PC-3 (cell line): ENCODE data around the gene RAB4B. TPM values are rescaled to one million over a fixed set of nuclear protein-coding genes. Genes with fewer than 3 reads are reported as not detected.
"Not testable (repeated sequence)": the region's sequence is repeated elsewhere in the genome, so short reads cannot be mapped to it uniquely, and the experiment has no call there.

Experiments
- ATAC-seq: fragments of 200-7000 bp; cut with Tn5 transposase; 2 replicates; pipeline ENCODE4 v1.9.1; 2020; ENCODE audit warnings: mild to moderate bottlenecking, moderate library complexity
- BruUV-seq: library from RNA; stranded (reverse); fragments of 400-500 nt; replicated peaks from 2 replicates; lab custom pipeline; 2021; lab: Mats Ljungman, UMichigan
- CTCF ChIA-PET: fragments of 300-600 bp; sonication (Branson Sonifier 250); formaldehyde crosslinking; loops from one replicate; lab custom pipeline; 2022; ENCODE audit warnings: antibody characterized with exemption; lab: Charles Lee
- POLR2A ChIA-PET: fragments of 300-600 bp; sonication (Branson Sonifier 250); formaldehyde crosslinking; loops from one replicate; lab custom pipeline; 2022; ENCODE audit warnings: antibody characterized with exemption; ENCODE audit not compliant: unreplicated experiment; lab: Charles Lee
- DNase-seq: peaks from one replicate; pipeline ENCODE4 v3.0.0-alpha.2; 2015
- H2AFZ ChIP-seq: fragments of 300-600 bp; sonication (generic); 2 replicates; pipeline ENCODE4 v1.6.0; 2016; ENCODE audit warnings: antibody characterized with exemption, low read length
- H3F3A ChIP-seq: fragments of 300-600 bp; sonication (generic); one replicate; pipeline ENCODE4 v1.6.0; 2017; ENCODE audit warnings: antibody characterized with exemption, low read length, control low read depth, mild to moderate bottlenecking; ENCODE audit not compliant: unreplicated experiment
- H3K27ac ChIP-seq: fragments of 300-600 bp; sonication (generic); 2 replicates; pipeline ENCODE4 v1.5.1; 2016; ENCODE audit warnings: mild to moderate bottlenecking, low read length
- H3K27me3 ChIP-seq: fragments of 300-600 bp; sonication (generic); 2 replicates; pipeline ENCODE4 v1.6.1; 2016; ENCODE audit warnings: low read length, mixed read lengths
- H3K36me3 ChIP-seq: fragments of 300-600 bp; sonication (generic); 2 replicates; pipeline ENCODE4 v1.6.1; 2016; ENCODE audit warnings: low read depth, mixed run types, low read length, mixed read lengths
- H3K4me1 ChIP-seq: fragments of 300-600 bp; sonication (generic); 2 replicates; pipeline ENCODE4 v1.5.1; 2016; ENCODE audit warnings: low read length; ENCODE audit not compliant: insufficient read depth
- H3K4me2 ChIP-seq: fragments of 300-600 bp; sonication (generic); 2 replicates; pipeline ENCODE4 v1.6.0; 2016; ENCODE audit warnings: low read length
- H3K4me3 ChIP-seq: fragments of 300-600 bp; sonication (generic); 2 replicates; pipeline ENCODE4 v1.5.1; 2016; ENCODE audit warnings: mild to moderate bottlenecking, low read length, mixed read lengths
- H3K79me2 ChIP-seq: fragments of 300-600 bp; sonication (generic); 2 replicates; pipeline ENCODE4 v1.6.1; 2017; ENCODE audit warnings: low read length, mixed read lengths
- H3K9ac ChIP-seq: fragments of 300-600 bp; sonication (generic); 2 replicates; pipeline ENCODE4 v1.6.0; 2016; ENCODE audit warnings: mild to moderate bottlenecking, low read length
- H3K9me2 ChIP-seq: fragments of 300-600 bp; sonication (generic); replicated peaks from 2 replicates; pipeline ENCODE4 v1.6.1; 2016; ENCODE audit warnings: mixed run types, low read length, mixed read lengths
- H3K9me3 ChIP-seq: fragments of 300-600 bp; sonication (generic); 2 replicates; pipeline ENCODE4 v1.6.1; 2016; ENCODE audit warnings: low read length, mixed read lengths
- H4K20me1 ChIP-seq: fragments of 300-600 bp; sonication (generic); 2 replicates; pipeline ENCODE4 v1.6.1; 2016; ENCODE audit warnings: low read length, mixed read lengths
- CTCF ChIP-seq: fragments of 300-600 bp; sonication (generic); conservative IDR thresholded peaks from 2 replicates; pipeline ENCODE4 v1.5.1; 2017; ENCODE audit warnings: antibody characterized with exemption, low read depth, mild to moderate bottlenecking, low read length
- EZH2 ChIP-seq: fragments of 300-600 bp; sonication (generic); IDR thresholded peaks from one replicate; pipeline ENCODE4 v1.6.1; 2017; ENCODE audit warnings: antibody characterized with exemption, mild to moderate bottlenecking, low read length; ENCODE audit not compliant: unreplicated experiment
- EZH2phosphoT487 ChIP-seq: fragments of 300-600 bp; sonication (generic); IDR thresholded peaks from 2 replicates; pipeline ENCODE4 v1.6.1; 2018; ENCODE audit warnings: mild to moderate bottlenecking, antibody characterized with exemption, low read length, borderline replicate concordance
- intact Hi-C: fragments of 100-400 bp; cut with micrococcal nuclease; formaldehyde crosslinking; loops from 2 replicates; pipeline ENCODE4 v1.9.0; 2023
- total RNA-seq: library from RNA; depleted of rRNA; stranded (reverse); fragments of >200 nt; gene quantifications from 2 replicates; pipeline ENCODE4 v1.2.3, GENCODE V29; 2014

RAB4B gene
- total RNA-seq, 1 experiment from 2014 or later = 7.4 TPM

GRCh38 chr19:40825460-40826095 lies 47.5 kb downstream of the RAB4B start:
- POLR2A ChIA-PET, H3K4me3 ChIP-seq, BruUV-seq, H3K27me3 ChIP-seq, H3K36me3 ChIP-seq, H3K4me1 ChIP-seq, H4K20me1 ChIP-seq, H3K27ac ChIP-seq, CTCF ChIA-PET, H3K9me3 ChIP-seq, H3F3A ChIP-seq, H3K4me2 ChIP-seq, DNase-seq, intact Hi-C loops, H3K9me2 ChIP-seq, H3K79me2 ChIP-seq, H3K9ac ChIP-seq, ATAC-seq, H2AFZ ChIP-seq: not testable (repeated sequence)

GRCh38 chr19:40826312-40826698 lies 48.3 kb downstream of the RAB4B start:
- H3K36me3 ChIP-seq, H3K9me2 ChIP-seq, ATAC-seq, BruUV-seq, H3K4me1 ChIP-seq, H3K4me3 ChIP-seq, POLR2A ChIA-PET, H4K20me1 ChIP-seq, H3K4me2 ChIP-seq, H3K27me3 ChIP-seq, H3K27ac ChIP-seq, H2AFZ ChIP-seq, CTCF ChIA-PET, intact Hi-C loops, H3K9ac ChIP-seq, DNase-seq, H3F3A ChIP-seq, H3K79me2 ChIP-seq, H3K9me3 ChIP-seq: not testable (repeated sequence)

DNA sequence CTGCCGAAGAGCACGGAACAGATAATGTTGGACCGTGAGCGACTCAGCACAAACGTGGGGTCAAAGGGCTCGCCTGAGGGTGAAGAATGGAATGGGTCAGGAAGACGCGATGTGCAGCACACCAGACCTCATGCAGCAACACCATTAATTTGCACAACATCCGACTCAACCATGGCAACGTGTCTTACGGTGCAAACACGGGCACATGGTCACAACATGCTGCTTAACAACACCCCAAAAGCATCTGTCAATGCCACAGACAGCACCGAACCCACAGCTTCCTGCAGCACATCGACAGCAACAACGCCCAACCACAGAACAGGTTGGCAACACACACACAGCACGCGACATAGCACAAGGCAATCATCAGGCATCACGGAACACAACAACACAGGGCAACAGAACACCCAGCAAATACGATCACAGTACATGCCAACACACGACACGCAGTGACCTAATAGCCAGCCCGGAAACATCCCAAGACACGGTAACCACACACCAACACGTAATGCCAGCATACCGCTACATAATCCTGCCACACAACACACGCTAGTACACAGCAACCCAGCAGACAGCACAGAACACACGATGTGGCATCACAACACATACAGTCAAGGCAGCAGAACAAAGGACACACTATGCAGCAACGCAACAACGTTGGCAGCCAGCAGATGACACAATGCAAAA lies 48.8 kb downstream of the RAB4B start:
- H3K9me3 ChIP-seq, H3K79me2 ChIP-seq, intact Hi-C loops, DNase-seq, ATAC-seq, H3K36me3 ChIP-seq, H3K27ac ChIP-seq, H3K27me3 ChIP-seq, CTCF ChIA-PET, H3K4me1 ChIP-seq, H3K4me3 ChIP-seq, H3K9me2 ChIP-seq, H2AFZ ChIP-seq, H3F3A ChIP-seq, H4K20me1 ChIP-seq, H3K9ac ChIP-seq, POLR2A ChIA-PET, H3K4me2 ChIP-seq, BruUV-seq: not testable (repeated sequence)

DNA sequence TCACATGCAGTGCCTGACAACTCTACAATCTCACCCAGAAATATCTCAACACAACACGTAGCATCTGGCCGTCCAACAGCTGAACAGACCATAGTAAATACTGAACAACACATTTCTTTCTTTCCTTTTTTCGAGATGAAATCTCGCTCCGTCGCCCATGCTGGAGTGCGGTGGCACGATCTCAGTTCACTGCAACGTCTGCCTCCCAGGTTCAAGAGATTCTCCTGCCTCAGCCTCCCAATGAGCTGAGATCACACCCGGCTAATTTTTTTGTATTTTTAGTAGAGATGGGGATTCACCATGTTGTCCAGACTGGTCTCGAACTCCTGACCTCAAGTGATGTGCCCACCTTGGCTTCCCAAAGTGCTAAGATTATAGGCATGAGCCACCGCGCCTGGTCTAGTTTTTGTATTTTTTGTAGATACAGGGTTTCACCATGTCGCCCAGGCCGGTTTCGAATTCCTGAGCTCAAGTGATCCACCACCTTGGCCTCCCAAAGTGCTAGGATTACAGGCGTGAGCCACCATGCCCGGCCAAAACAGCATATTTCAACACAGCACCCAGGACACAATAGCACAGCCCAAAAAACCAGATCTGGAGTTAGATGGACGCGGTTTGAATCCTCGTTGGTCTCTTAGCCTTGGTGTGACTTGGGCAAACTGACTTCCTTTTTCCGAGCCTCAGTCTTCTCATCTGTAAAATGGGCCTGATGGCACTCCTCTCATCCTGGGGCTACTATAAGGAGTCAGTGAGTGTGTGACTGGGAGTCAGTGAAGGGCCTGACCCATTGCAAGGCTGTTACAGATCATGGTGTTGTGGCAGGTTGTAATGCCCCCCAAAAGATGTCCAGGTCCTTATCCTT lies 49.6 kb downstream of the RAB4B start:
- no peak for DNase-seq
- H3K27me3 ChIP-seq = no peaks in the 10 kb centered on the region
- H3K9me2 ChIP-seq = no peaks in the 10 kb centered on the region
- peaks cover 7% of the 10 kb centered on the region for H3K4me1 ChIP-seq
- ChIA-PET POLR2A (no interaction called here), CTCF (no interaction called here)
- intact Hi-C loops = no loop called here
- TF ChIP-seq EZH2 = no peak
- TF ChIP-seq CTCF = no peak
- TF ChIP-seq EZH2phosphoT487 = no peak
- no peak overlapping the region for H3K4me3 ChIP-seq
- no peak overlapping the region for H3K9ac ChIP-seq
- H3K27ac ChIP-seq = no peak overlapping the region
- H4K20me1 ChIP-seq = no peaks in the 10 kb centered on the region
- H3F3A ChIP-seq = no peaks in the 10 kb centered on the region
- BruUV-seq = no TSS peak
- no peaks in the 10 kb centered on the region for H3K9me3 ChIP-seq
- no peak for ATAC-seq
- no peaks in the 10 kb centered on the region for H3K79me2 ChIP-seq
- no peak overlapping the region for H3K4me2 ChIP-seq
- H3K36me3 ChIP-seq = no peaks in the 10 kb centered on the region
- H2AFZ ChIP-seq = no peak overlapping the region
